Naive thymus-derived CD4-positive, alpha-beta T cell (primary cell): ENCODE measurements around the gene ARFGEF3. TPM values are rescaled to one million over a fixed set of nuclear protein-coding genes. Genes with fewer than 3 reads are reported as not detected.
"Not testable (repeated sequence)": the region's sequence is repeated elsewhere in the genome, so short reads cannot be mapped to it uniquely, and the experiment has no call there.

ENCODE experiments used
- ATAC-seq: fragments of 150-1000 bp; cut with Tn5 transposase; 2 replicates; pipeline ENCODE4 v1.10.0; 2021; ENCODE audit warnings: mild to moderate bottlenecking, moderate library complexity
- CTCF ChIA-PET: fragments of 350-600 bp; sonication (Branson Sonifier 250); formaldehyde crosslinking; loops from one replicate; lab custom pipeline; 2021; ENCODE audit warnings: antibody characterized with exemption; lab: Charles Lee
- POLR2A ChIA-PET: fragments of 350-600 bp; sonication (Branson Sonifier 250); formaldehyde crosslinking; loops from one replicate; lab custom pipeline; 2021; ENCODE audit warnings: antibody characterized with exemption, inconsistent platforms; lab: Charles Lee
- DNase-seq, 9 donors: peaks; one replicate each; pipeline versions ENCODE4 v3.0.0 to v3.0.0-alpha.2; 2020 to 2022; ENCODE audit warnings: mixed read lengths in 1 of 9
- H3K27ac ChIP-seq: one replicate; pipeline ENCODE4 v1.7.0; 2013; ENCODE audit warnings: mild to moderate bottlenecking, low read depth, low read length, moderate library complexity
- H3K27me3 ChIP-seq, 2 donors: one replicate each; pipeline ENCODE4 v1.7.0; 2013; ENCODE audit warnings: low read length in 2 of 2, mild to moderate bottlenecking in 2 of 2, moderate library complexity in 2 of 2; ENCODE audit not compliant: control insufficient read depth in 2 of 2, insufficient read depth in 2 of 2
- H3K36me3 ChIP-seq, 3 experiments: 1 replicate in 2 of 3; 2 replicates in 1 of 3; pipeline ENCODE4 v1.7.0; 2013; ENCODE audit warnings: low read length in 3 of 3, mild to moderate bottlenecking in 3 of 3, moderate library complexity in 1 of 3; ENCODE audit not compliant: insufficient read depth in 3 of 3, control insufficient read depth in 2 of 3
- H3K4me1 ChIP-seq, 2 donors: one replicate each; pipeline ENCODE4 v1.7.0; 2013; ENCODE audit warnings: low read length in 2 of 2, mild to moderate bottlenecking in 2 of 2, moderate library complexity in 1 of 2; ENCODE audit not compliant: control insufficient read depth in 2 of 2, insufficient read depth in 2 of 2
- H3K4me3 ChIP-seq: 2 replicates; pipeline ENCODE4 v1.7.0; 2013; ENCODE audit warnings: mild to moderate bottlenecking, low read length
- H3K9me3 ChIP-seq, 3 experiments: 1 replicate in 2 of 3; 2 replicates in 1 of 3; pipeline ENCODE4 v1.7.0; 2013; ENCODE audit warnings: low read length in 3 of 3; ENCODE audit not compliant: control insufficient read depth in 2 of 3
- H3K27ac Mint-ChIP-seq, 9 donors: one replicate each; pipeline ENCODE4 v1.8.0; 2020 to 2022; ENCODE audit warnings: mixed read lengths in 9 of 9, mild to moderate bottlenecking in 8 of 9, moderate library complexity in 5 of 9, inconsistent platforms in 2 of 9
- H3K27me3 Mint-ChIP-seq, 5 donors: one replicate each; pipeline ENCODE4 v1.8.0; 2021 to 2022; ENCODE audit warnings: mixed read lengths in 5 of 5, mild to moderate bottlenecking in 1 of 5
- H3K36me3 Mint-ChIP-seq, 5 donors: one replicate each; pipeline ENCODE4 v1.8.0; 2020 to 2022; ENCODE audit warnings: mixed read lengths in 5 of 5, mild to moderate bottlenecking in 3 of 5, inconsistent platforms in 1 of 5
- H3K4me1 Mint-ChIP-seq, 7 donors: one replicate each; pipeline ENCODE4 v1.8.0; 2020 to 2022; ENCODE audit warnings: mixed read lengths in 7 of 7, mild to moderate bottlenecking in 3 of 7, inconsistent platforms in 1 of 7
- H3K4me3 Mint-ChIP-seq, 10 donors: one replicate each; pipeline ENCODE4 v1.8.0; 2020 to 2022; ENCODE audit warnings: mild to moderate bottlenecking in 10 of 10, mixed read lengths in 10 of 10, moderate library complexity in 6 of 10, inconsistent platforms in 2 of 10
- H3K9me3 Mint-ChIP-seq, 11 donors: one replicate each; pipeline ENCODE4 v1.8.0; 2020 to 2022; ENCODE audit warnings: mixed read lengths in 11 of 11, mild to moderate bottlenecking in 4 of 11, inconsistent platforms in 1 of 11, moderate library complexity in 1 of 11
- intact Hi-C, 2 donors: fragments of 100-400 bp; cut with micrococcal nuclease; formaldehyde crosslinking; loops; one replicate each; pipeline ENCODE4 v1.15.1; 2023
- polyA plus RNA-seq, 2 donors: library from polyadenylated mRNA; unstranded; fragments of 300-500 nt; fragmentation: Illumina TruSeq; gene quantifications; one replicate each; pipeline ENCODE4 v1.2.3, GENCODE V29; 2021
- total RNA-seq, 6 experiments: library from RNA in 5 of 6; stranded (reverse) in 5 of 6; gene quantifications; 1 replicate in 5 of 6; 2 replicates in 1 of 6; pipeline ENCODE4 v1.2.3 and lab custom pipeline; 2021 to 2026

Gene ARFGEF3
- total and polyA plus RNA-seq, 7 experiments from 2014 or later = 0.02 to 0.15 (median 0.03) TPM; not detected in 4

- DNase-seq (no peak), ATAC-seq (no peak)
- intact Hi-C loops = loop anchor here in 1 of 2 donors (5.0 to 10.0 kb wide), 2 partner anchors 219 to 283 kb away; no protein-coding TSS in a partner anchor
- no peak overlapping the region for H3K27ac ChIP-seq
- H3K27me3 Mint-ChIP-seq = peaks cover 0 to 4% (median 0%) of the 10 kb centered on the region in 5 donors
- no peaks in the 10 kb centered on the region for H3K27me3 ChIP-seq
- ChIA-PET POLR2A (no interaction called here), CTCF (interaction anchor here (0.6 to 0.7 kb wide), 3 partner anchors 105 to 185 kb away, joined by 3 to 4 read pairs (median 4); no protein-coding TSS in a partner anchor)
- H3K27ac Mint-ChIP-seq = no peak overlapping the region
- H3K36me3 ChIP-seq = no peaks in the 10 kb centered on the region
- no peaks in the 10 kb centered on the region for H3K4me1 Mint-ChIP-seq
- no peaks in the 10 kb centered on the region for H3K9me3 ChIP-seq
- H3K4me3 ChIP-seq = no peak overlapping the region
- H3K9me3 Mint-ChIP-seq = peaks cover 0 to 1% (median 0%) of the 10 kb centered on the region in 11 donors
- no peak overlapping the region for H3K4me3 Mint-ChIP-seq
- no peaks in the 10 kb centered on the region for H3K4me1 ChIP-seq
- H3K36me3 Mint-ChIP-seq = no peaks in the 10 kb centered on the region
Measured at GRCh38 chr6:138285800-138286199, 124.1 kb downstream of the ARFGEF3 start.

GRCh38 chr6:138286698-138287097 is 125.0 kb downstream of the ARFGEF3 start:
- Mint-ChIP-seq H3K9me3 (peaks cover 0 to 1% (median 0%) of the 10 kb centered on the region in 11 donors), H3K27me3 (peaks cover 0 to 4% (median 0%) of the 10 kb centered on the region in 5 donors), H3K4me1 (no peaks in the 10 kb centered on the region), H3K36me3 (no peaks in the 10 kb centered on the region), H3K27ac (no peak overlapping the region), H3K4me3 (no peak overlapping the region)
- Histone ChIP-seq H3K36me3 (no peaks in the 10 kb centered on the region), H3K4me3 (no peak overlapping the region), H3K4me1 (no peaks in the 10 kb centered on the region), H3K27me3 (no peaks in the 10 kb centered on the region), H3K9me3 (no peaks in the 10 kb centered on the region), H3K27ac (no peak overlapping the region)
- no peak for DNase-seq
- no peak for ATAC-seq
- ChIA-PET POLR2A (no interaction called here), CTCF (interaction anchor here (0.6 kb wide), 1 partner anchor 227 kb away, joined by 3 read pairs; no protein-coding TSS in a partner anchor)
- intact Hi-C loops = loop anchor here (1.0 to 10.0 kb wide), 4 partner anchors 170 to 285 kb away; no protein-coding TSS in a partner anchor

- Histone ChIP-seq H3K27ac (no peak overlapping the region), H3K36me3 (no peaks in the 10 kb centered on the region), H3K4me3 (no peak overlapping the region), H3K9me3 (no peaks in the 10 kb centered on the region), H3K4me1 (no peaks in the 10 kb centered on the region), H3K27me3 (no peaks in the 10 kb centered on the region)
- Mint-ChIP-seq H3K4me3 (no peak overlapping the region), H3K27me3 (peaks cover 0 to 4% (median 0%) of the 10 kb centered on the region in 5 donors), H3K36me3 (no peaks in the 10 kb centered on the region), H3K4me1 (no peaks in the 10 kb centered on the region), H3K27ac (no peak overlapping the region), H3K9me3 (peaks cover 0 to 1% (median 0%) of the 10 kb centered on the region in 11 donors)
- ChIA-PET POLR2A (no interaction called here), CTCF (interaction anchor here (0.5 to 1.8 kb wide), 5 partner anchors 19 to 492 kb away, joined by 3 to 10 read pairs (median 3); no protein-coding TSS in a partner anchor)
- DNase-seq (peak in 8 of 9 donors; percentile 15 to 43 (median 26)), ATAC-seq (peak; percentile 44)
- intact Hi-C loops = loop anchor here (1.0 to 10.0 kb wide), 4 partner anchors 171 to 286 kb away; no protein-coding TSS in a partner anchor
Measured at GRCh38 chr6:138287144-138287955, 125.6 kb downstream of the ARFGEF3 start.

GRCh38 chr6:138288428-138289085 is 126.8 kb downstream of the ARFGEF3 start:
- not testable (repeated sequence) for H3K4me3 Mint-ChIP-seq, ATAC-seq, H3K9me3 ChIP-seq, H3K4me1 Mint-ChIP-seq, H3K4me1 ChIP-seq, DNase-seq, H3K36me3 ChIP-seq, H3K36me3 Mint-ChIP-seq, H3K27ac Mint-ChIP-seq, H3K27me3 Mint-ChIP-seq, H3K27me3 ChIP-seq, H3K4me3 ChIP-seq, H3K27ac ChIP-seq, H3K9me3 Mint-ChIP-seq
- intact Hi-C loops = loop anchor here in 1 of 2 donors (5.0 to 10.0 kb wide), 2 partner anchors 216 to 286 kb away; no protein-coding TSS in a partner anchor
- POLR2A ChIA-PET = interaction anchor here (0.6 kb wide), 1 partner anchor 94 kb away, joined by 3 read pairs; no protein-coding TSS in a partner anchor
- CTCF ChIA-PET = interaction anchor here (0.7 to 1.8 kb wide), 2 partner anchors 173 to 221 kb away, joined by 5 to 10 read pairs; no protein-coding TSS in a partner anchor

- CTCF ChIA-PET = interaction anchor here (1.6 kb wide), 1 partner anchor 113 kb away, joined by 4 read pairs; no protein-coding TSS in a partner anchor
- H3K4me3 Mint-ChIP-seq = no peak overlapping the region
- peaks cover 0 to 1% (median 0%) of the 10 kb centered on the region in 11 donors for H3K9me3 Mint-ChIP-seq
- ATAC-seq = no peak
- no peaks in the 10 kb centered on the region for H3K27me3 ChIP-seq
- POLR2A ChIA-PET = no interaction called here
- no peak overlapping the region for H3K27ac Mint-ChIP-seq
- no peaks in the 10 kb centered on the region for H3K9me3 ChIP-seq
- no peak overlapping the region for H3K4me3 ChIP-seq
- intact Hi-C loops = loop anchor here (1.0 to 10.0 kb wide), 4 partner anchors 115 to 287 kb away; partner anchors contain the start of gene HEBP2 (in 1 of the 2)
- DNase-seq = no peak
- no peaks in the 10 kb centered on the region for H3K36me3 Mint-ChIP-seq
- no peaks in the 10 kb centered on the region for H3K4me1 ChIP-seq
- peaks cover 0 to 4% (median 3%) of the 10 kb centered on the region in 5 donors for H3K27me3 Mint-ChIP-seq
- no peak overlapping the region for H3K27ac ChIP-seq
- no peaks in the 10 kb centered on the region for H3K4me1 Mint-ChIP-seq
- no peaks in the 10 kb centered on the region for H3K36me3 ChIP-seq
Measured at GRCh38 chr6:138289739-138290138, 128.0 kb downstream of the ARFGEF3 start.

DNA sequence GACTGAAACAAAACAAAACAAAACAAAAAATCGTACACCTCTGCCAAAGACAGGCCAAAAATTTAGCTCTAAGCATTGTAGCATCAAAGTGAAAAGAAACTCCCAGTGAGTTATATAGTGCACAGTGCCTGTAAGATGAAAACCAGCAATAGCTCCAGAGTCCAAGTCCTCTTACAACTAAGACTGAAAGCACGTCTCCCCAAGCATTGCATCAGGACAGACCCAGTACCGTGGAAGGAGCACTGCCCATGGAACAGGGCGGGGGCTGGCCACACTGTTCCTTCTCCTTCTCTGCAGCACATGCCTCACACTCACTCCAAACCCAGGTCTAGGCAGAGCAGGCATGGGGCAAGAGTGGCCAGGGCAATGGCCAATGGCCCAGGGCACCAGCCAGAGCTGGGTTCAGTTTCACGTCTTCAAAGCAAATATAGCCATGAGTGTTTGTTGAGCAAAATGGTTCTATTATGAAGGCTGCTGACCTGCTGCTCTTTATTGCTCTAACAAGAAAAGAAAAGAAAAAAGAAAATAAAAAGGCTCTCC is 128.8 kb downstream of the ARFGEF3 start:
- intact Hi-C loops = loop anchor here in 1 of 2 donors (1.0 to 2.0 kb wide), 2 partner anchors 114 to 218 kb away; partner anchors contain the start of gene HEBP2

More for the DNA sequence above, 128.8 kb downstream of the ARFGEF3 start:
- ATAC-seq (no peak), DNase-seq (no peak)
- Mint-ChIP-seq H3K36me3 (no peaks in the 10 kb centered on the region), H3K4me3 (no peak overlapping the region), H3K4me1 (no peaks in the 10 kb centered on the region), H3K9me3 (peaks cover 0 to 1% (median 0%) of the 10 kb centered on the region in 11 donors), H3K27me3 (peaks cover 0 to 4% (median 3%) of the 10 kb centered on the region in 5 donors), H3K27ac (no peak overlapping the region)
- no peaks in the 10 kb centered on the region for H3K9me3 ChIP-seq
- ChIA-PET CTCF (interaction anchor here (1.6 kb wide), 1 partner anchor 113 kb away, joined by 4 read pairs; no protein-coding TSS in a partner anchor), POLR2A (no interaction called here)
- no peaks in the 10 kb centered on the region for H3K36me3 ChIP-seq
- no peaks in the 10 kb centered on the region for H3K4me1 ChIP-seq
- H3K4me3 ChIP-seq = no peak overlapping the region
- H3K27me3 ChIP-seq = no peaks in the 10 kb centered on the region
- no peak overlapping the region for H3K27ac ChIP-seq
